GM20000 (cell line): ENCODE measurements around the gene GPR68.
"Not testable (repeated sequence)": the region's sequence is repeated elsewhere in the genome, so short reads cannot be mapped to it uniquely, and the experiment has no call there.

Source experiments
- DNase-seq: peaks from one replicate; pipeline ENCODE4 v3.0.0; 2012; ENCODE audit warnings: low spot score
- TF ChIP-seq, protein P1 (sequence below): IDR thresholded peaks from 2 replicates; pipeline ENCODE4 v1.5.1; 2012; ENCODE audit warnings: mild to moderate bottlenecking, control low read depth; ENCODE audit errors: extremely low read depth, missing control alignments

GPR68 gene

DNA sequence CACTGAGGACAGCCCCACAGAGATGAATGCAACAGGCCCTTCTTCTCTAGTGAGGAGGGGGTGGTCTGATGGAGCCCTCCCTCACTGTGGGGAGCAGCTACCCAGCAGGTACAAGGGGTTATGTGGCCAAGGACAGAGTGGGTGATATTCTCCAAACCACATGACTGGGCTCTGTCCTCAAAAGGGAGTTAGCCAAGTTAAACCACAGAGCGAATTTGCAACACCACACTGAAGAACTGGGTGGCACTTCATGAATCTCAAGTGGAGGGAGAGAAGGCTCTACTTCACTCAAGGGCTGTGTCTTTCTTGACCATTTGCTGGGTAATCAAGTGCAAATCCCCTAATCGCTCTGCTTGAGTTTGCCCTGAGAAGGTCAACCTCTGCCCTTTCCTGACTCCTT lies 12.5 kb downstream of the GPR68 start:
- TF ChIP-seq, protein P1, sequence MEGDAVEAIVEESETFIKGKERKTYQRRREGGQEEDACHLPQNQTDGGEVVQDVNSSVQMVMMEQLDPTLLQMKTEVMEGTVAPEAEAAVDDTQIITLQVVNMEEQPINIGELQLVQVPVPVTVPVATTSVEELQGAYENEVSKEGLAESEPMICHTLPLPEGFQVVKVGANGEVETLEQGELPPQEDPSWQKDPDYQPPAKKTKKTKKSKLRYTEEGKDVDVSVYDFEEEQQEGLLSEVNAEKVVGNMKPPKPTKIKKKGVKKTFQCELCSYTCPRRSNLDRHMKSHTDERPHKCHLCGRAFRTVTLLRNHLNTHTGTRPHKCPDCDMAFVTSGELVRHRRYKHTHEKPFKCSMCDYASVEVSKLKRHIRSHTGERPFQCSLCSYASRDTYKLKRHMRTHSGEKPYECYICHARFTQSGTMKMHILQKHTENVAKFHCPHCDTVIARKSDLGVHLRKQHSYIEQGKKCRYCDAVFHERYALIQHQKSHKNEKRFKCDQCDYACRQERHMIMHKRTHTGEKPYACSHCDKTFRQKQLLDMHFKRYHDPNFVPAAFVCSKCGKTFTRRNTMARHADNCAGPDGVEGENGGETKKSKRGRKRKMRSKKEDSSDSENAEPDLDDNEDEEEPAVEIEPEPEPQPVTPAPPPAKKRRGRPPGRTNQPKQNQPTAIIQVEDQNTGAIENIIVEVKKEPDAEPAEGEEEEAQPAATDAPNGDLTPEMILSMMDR = no peak
- DNase-seq = no peak

DNA sequence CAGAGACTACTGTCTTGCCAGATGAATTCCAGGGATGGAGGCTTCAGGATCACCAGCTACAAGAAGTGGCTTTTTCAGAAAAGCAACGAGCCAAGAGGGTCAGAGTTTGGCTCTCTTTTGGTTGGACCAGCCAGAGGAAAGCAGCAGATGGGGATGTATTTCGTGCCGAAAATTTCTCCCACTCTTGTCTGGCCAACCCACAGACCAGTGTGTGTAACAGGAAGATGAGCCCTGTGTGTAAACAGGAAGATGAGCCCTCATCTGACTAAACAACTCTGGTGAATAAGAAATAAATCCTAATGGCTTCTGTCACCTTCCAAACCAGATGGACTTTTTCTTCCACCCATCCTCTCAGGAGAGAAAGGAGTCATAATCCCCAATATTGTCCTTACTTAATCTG lies 13.1 kb downstream of the GPR68 start:
- DNase-seq = no peak
- TF ChIP-seq, protein P1 = no peak

DNA sequence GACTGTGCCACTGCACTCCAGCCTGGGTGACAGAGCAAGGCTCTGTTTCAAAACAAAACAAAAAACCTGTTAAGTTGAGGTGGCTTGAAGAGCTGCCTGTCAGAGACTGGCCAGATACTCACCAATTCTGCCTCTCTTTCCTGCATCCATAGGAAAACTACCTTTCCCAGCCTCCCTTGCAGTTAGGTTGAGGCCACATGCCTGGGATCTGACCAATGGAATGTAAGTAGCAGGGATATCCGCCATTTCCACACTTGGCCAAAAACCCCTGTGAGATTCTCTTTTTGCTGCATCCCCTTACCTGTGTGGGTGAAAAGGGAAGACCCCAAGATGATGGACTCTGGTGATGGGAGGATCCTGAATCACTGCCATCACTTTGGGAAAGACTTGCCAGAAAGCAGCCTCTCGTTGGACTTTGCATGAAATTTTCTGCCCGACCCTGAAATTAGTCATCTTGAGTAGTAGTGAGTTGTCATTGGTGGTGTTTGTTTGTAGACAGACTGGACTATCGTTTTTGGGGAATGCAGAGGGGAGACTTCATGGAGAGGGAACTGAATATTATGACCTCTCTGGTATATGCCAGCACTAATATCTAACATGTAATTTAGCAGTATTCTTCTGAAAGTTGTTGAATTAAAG lies 14.0 kb downstream of the GPR68 start:
- no peak for DNase-seq
- TF ChIP-seq, protein P1 = no peak

DNA sequence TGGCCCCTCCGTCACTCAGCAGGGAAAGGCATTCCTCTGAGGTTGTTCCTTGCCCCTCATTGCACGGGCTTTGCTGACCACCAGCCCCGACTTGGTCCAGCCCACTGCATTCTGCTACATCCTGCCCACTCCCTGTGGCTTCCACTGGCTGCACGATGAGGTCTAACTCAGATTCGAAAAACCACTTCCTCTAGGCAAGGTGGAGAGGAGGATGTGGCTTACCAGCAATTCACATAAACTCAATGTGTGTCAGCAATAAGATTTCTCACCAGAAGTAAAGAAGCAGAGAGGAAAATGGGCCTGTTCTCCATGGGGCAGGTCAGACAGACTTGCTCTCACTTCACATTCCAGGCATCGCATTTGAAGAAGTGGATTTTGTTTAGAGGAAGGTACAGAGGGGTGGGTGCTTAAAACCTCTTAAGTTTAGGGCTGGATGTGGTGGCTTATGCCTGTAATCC lies 14.7 kb downstream of the GPR68 start:
- peak; percentile 86 for DNase-seq
- TF ChIP-seq, protein P1 = no peak

DNA sequence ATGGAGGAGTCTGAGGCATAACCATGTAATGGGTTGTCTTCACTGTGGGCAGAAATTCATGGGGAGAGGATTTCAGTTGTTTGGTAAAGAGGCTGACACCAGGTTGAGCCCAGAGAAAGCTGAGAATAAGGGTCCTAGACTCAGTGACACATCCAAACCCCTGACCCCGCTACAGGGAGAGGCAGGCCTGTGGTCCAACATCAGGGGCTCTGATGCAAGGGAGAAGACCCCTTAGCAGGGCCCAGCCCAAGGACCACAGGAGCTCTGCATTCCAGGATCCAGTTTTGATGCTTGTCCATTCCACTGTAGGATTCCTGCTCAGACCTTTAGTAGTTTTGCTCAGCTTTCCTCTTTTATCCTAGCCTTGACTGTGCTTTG lies 15.5 kb downstream of the GPR68 start:
- DNase-seq = no peak

DNA sequence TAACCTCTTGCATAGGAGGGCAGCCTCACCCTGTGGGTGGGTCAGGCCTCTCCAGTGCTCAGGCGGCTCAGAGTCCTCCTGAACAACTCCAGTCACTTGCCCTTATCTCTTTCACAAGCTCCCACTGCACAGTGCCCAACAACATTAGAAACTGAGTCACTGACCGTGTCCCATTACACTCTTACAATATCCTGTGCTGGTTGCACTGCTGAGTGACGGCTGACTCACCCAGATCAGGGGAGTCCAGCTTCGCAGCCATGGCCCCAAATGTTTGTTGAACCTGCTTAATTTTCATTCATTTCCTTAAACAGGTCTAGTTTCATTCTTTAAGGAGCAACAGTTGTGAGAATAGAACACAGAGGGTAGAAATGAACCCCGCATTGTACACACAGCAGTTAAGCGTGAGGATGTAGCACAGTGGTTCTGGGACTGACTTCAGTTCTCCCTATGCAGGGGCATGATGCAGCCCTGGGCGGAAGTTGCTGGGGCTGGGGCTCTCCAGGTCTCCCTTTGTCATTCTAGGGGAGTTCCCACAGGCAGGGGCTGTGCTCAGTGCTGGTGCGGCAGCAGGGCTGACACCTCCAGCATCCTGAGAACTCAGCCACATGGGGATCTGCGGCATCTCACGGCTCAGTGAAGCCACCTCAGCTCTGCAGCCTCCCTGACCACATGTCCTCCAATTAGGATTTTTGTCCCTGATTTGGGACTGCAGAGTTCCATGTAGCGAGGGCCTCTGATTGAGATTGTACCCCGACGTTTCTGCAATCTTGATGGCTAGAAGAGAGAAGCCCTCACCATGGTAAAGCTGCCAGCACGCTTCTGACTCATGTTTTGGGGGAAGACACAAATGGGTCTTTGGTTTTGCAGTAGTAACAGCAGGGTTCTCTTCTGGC lies 16.1 kb downstream of the GPR68 start:
- TF ChIP-seq, protein P1 = no peak
- DNase-seq = peak; percentile 91

More for the DNA sequence above, 15.5 kb downstream of the GPR68 start:
- TF ChIP-seq, protein P1 = no peak

DNA sequence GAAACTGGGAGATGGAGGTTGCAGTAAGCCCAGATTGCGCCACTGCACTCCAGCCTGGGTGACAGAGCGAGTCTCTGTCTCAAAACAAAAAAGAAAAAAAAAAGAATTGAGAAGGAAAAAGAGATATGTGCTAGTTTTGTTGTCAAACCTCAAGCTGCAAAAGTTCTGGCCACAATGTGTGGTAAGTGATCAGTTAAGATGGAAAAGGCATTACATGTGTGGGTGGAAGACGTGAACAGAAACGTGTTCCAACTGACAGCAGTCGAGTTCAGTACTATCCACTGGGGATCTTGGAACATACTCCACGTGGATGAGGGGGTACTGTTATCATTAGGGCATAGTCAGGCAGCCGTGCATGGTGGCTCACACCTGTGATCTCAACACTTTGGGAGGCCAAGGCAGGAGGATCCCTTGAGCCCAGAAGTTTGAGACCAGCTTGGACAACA lies 17.3 kb downstream of the GPR68 start:
- DNase-seq = no peak
- TF ChIP-seq, protein P1 = no peak

DNA sequence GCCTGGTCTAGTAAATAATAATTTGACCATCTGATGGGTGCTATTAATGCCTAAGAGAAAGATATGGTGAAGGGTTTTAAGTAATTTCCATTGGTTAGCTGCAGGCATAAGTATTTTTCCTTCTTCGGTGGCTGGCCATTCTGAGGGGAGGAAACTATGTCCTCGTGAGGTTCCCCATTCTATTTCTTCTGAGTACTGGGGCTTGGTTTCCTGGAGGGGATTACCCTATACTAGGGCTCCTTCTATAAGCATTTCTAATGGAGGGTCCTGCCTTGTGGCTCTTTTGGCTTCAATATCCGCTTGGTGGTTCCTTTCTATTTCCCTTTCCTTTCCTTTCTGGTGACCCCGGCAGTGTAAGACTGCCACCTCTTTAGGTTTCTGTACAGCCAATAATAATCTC lies 18.1 kb downstream of the GPR68 start:
- not testable (repeated sequence) for DNase-seq
